Esophagus muscularis mucosa (tissue), 4 donors: Measurements from ENCODE around the gene HADHB. TPM values are rescaled to one million over a fixed set of nuclear protein-coding genes. Genes with fewer than 3 reads are reported as not detected.

Source experiments
- DNase-seq: peaks from one replicate; pipeline ENCODE4 v3.0.0-alpha.2; 2017; ENCODE audit errors: extremely low spot score
- H3K27ac ChIP-seq, 4 donors: fragments of 200-600 bp; sonication (generic); replicated peaks in 1 of 4; 1 replicate in 3 of 4; 2 replicates in 1 of 4; pipeline ENCODE4 v1.5.1; 2016 to 2019; ENCODE audit warnings: mild to moderate bottlenecking in 1 of 4
- H3K27me3 ChIP-seq, 4 donors: fragments of 200-600 bp; sonication (generic); one replicate each; pipeline versions ENCODE4 v1.5.1 to v1.6.0; 2016 to 2019
- H3K36me3 ChIP-seq, 4 donors: fragments of 200-600 bp; sonication (generic); one replicate each; pipeline ENCODE4 v1.5.1; 2016 to 2019
- H3K4me1 ChIP-seq, 4 donors: fragments of 200-600 bp; sonication (generic); one replicate each; pipeline ENCODE4 v1.5.1; 2016 to 2019
- H3K4me3 ChIP-seq, 4 donors: fragments of 200-600 bp; sonication (generic); 1 replicate in 2 of 4; 2 replicates in 2 of 4; pipeline ENCODE4 v1.5.1; 2016 to 2019; ENCODE audit warnings: mild to moderate bottlenecking in 4 of 4, moderate library complexity in 1 of 4
- H3K9me3 ChIP-seq, 4 donors: fragments of 200-600 bp; sonication (generic); 1 replicate in 3 of 4; 2 replicates in 1 of 4; pipeline ENCODE4 v1.5.1; 2016 to 2019
- EP300 ChIP-seq: sonication (generic); formaldehyde crosslinking; IDR thresholded peaks from one replicate; pipeline ENCODE4 v1.6.1; 2017; ENCODE audit warnings: antibody characterized with exemption
- POLR2A ChIP-seq: fragments of 450-650 bp; IDR thresholded peaks from one replicate; pipeline ENCODE4 v1.6.1; 2017; ENCODE audit warnings: antibody characterized with exemption, moderate library complexity, mild to moderate bottlenecking, low read depth
- POLR2AphosphoS5 ChIP-seq, 2 donors: sonication (generic); formaldehyde crosslinking; IDR thresholded peaks; one replicate each; pipeline ENCODE4 v1.6.1; 2017; ENCODE audit warnings: antibody characterized with exemption in 2 of 2
- WGBS: methylation state at CpG from one replicate; pipeline ENCODE4 v1.1.5; 2018; 5-methylcytosine and 5-hydroxymethylcytosine counted together
- intact Hi-C: fragments of 100-400 bp; cut with DNase I; formaldehyde crosslinking; loops from one replicate; pipeline ENCODE4 v1.15.1; 2023
- total RNA-seq, 4 donors: library from RNA; depleted of rRNA; stranded (reverse); fragments of >200 nt; gene quantifications; one replicate each; pipeline versions ENCODE4 v1.1.0 to v1.2.1, GENCODE V29; 2016
- TF ChIP-seq, protein P1 (sequence below), 3 experiments: fragments of 200-600 bp in 2 of 3; fragments of 450-650 bp in 1 of 3; sonication (generic) in 2 of 3; IDR thresholded peaks; one replicate each; pipeline ENCODE4 v1.5.1; 2017 to 2019; ENCODE audit warnings: antibody characterized with exemption in 3 of 3, mild to moderate bottlenecking in 2 of 3, moderate library complexity in 1 of 3

HADHB gene
- total RNA-seq, 4 donors from 2014 or later = 163 to 399 (median 192) TPM

DNA sequence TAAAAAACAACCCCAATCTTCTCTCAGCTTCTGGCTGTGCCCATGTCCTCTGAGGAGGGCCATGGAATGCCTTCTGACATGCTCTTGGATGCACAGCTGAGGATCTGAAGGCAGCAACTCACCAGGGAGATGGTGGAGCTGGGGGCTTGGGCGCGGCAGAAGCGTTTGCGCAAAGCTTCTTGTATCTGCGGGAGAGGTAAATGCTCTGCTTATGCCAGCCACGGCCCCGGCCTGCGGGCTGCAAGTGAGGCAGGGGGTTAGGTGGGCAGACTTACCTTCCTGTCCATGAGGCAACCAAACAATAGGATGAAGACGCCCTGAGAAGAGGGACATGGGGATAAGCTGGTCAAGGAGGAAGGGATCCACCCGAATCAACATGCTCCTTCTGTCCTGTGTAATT, 65.2 kb downstream of the HADHB start:
- Histone ChIP-seq H3K4me3 (no peak overlapping the region), H3K36me3 (no peaks in the 10 kb centered on the region), H3K4me1 (no peaks in the 10 kb centered on the region), H3K27ac (no peak overlapping the region), H3K9me3 (no peaks in the 10 kb centered on the region), H3K27me3 (no peaks in the 10 kb centered on the region)
- intact Hi-C loops = no loop called here
- DNase-seq = no peak
- TF ChIP-seq POLR2AphosphoS5 (IDR thresholded peaks at IDR 0.05) (no peak), POLR2A (no peak), EP300 (no peak)
- TF ChIP-seq, protein P1, sequence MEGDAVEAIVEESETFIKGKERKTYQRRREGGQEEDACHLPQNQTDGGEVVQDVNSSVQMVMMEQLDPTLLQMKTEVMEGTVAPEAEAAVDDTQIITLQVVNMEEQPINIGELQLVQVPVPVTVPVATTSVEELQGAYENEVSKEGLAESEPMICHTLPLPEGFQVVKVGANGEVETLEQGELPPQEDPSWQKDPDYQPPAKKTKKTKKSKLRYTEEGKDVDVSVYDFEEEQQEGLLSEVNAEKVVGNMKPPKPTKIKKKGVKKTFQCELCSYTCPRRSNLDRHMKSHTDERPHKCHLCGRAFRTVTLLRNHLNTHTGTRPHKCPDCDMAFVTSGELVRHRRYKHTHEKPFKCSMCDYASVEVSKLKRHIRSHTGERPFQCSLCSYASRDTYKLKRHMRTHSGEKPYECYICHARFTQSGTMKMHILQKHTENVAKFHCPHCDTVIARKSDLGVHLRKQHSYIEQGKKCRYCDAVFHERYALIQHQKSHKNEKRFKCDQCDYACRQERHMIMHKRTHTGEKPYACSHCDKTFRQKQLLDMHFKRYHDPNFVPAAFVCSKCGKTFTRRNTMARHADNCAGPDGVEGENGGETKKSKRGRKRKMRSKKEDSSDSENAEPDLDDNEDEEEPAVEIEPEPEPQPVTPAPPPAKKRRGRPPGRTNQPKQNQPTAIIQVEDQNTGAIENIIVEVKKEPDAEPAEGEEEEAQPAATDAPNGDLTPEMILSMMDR (IDR thresholded peaks at IDR 0.05) = no peak
- 89% methylated on average over 10 of the region's 10 CpGs for WGBS

DNA sequence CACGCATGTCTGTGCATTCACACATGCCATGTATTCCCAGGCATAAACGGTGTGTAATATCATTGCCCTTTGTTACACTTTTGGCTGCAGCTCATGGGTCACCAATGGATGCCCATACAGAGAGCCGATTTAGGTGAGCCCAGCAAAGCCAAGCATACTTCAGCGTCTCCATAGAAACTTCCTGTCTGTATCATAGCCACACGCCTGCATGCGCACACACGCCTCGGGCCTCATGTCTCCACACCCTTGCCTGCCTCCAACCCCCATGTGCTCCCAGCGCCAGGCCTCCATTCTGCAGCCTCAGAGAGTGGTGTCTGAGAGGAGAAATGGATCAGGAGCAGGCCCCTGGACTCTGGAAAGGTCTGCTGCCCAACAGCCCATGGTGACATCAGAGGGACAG, 67.7 kb downstream of the HADHB start:
- Histone ChIP-seq H3K9me3 (no peaks in the 10 kb centered on the region), H3K27me3 (no peaks in the 10 kb centered on the region), H3K36me3 (no peaks in the 10 kb centered on the region), H3K4me1 (no peaks in the 10 kb centered on the region), H3K4me3 (no peak overlapping the region), H3K27ac (no peak overlapping the region)
- WGBS = 89% methylated on average over 9 of the region's 9 CpGs
- no peak for DNase-seq
- TF ChIP-seq POLR2AphosphoS5 (IDR thresholded peaks at IDR 0.05) (no peak), EP300 (no peak), POLR2A (no peak)
- TF ChIP-seq, protein P1 (IDR thresholded peaks at IDR 0.05) = no peak
- intact Hi-C loops = no loop called here

DNA sequence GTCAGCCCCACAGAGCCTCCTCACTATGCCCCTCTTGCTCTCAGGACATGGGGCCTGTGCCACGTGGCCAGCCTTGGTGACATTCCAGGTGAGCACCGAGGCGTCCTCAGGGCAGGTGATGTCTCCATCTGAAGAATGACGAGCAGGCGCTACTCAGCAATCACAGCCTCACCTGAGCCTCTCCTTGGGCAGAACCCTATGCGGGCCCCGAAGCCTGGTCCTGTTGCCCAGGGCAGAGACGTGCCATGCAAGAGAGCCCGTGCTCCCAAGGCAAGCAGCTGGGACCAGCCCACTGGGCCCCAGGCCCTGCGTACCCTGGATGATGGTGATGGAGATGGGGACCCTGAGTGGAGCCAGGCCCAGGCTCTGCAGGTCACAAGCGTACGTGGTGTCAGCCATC, 68.7 kb downstream of the HADHB start:
- TF ChIP-seq POLR2A (no peak), EP300 (no peak), POLR2AphosphoS5 (IDR thresholded peaks at IDR 0.05) (no peak)
- TF ChIP-seq, protein P1 (IDR thresholded peaks at IDR 0.05) = no peak
- no peaks in the 10 kb centered on the region for H3K36me3 ChIP-seq
- H3K27me3 ChIP-seq = no peaks in the 10 kb centered on the region
- no peak overlapping the region for H3K27ac ChIP-seq
- 86% methylated on average over 12 of the region's 12 CpGs for WGBS
- H3K9me3 ChIP-seq = no peaks in the 10 kb centered on the region
- intact Hi-C loops = no loop called here
- no peak for DNase-seq
- H3K4me3 ChIP-seq = no peak overlapping the region
- H3K4me1 ChIP-seq = no peaks in the 10 kb centered on the region

DNA sequence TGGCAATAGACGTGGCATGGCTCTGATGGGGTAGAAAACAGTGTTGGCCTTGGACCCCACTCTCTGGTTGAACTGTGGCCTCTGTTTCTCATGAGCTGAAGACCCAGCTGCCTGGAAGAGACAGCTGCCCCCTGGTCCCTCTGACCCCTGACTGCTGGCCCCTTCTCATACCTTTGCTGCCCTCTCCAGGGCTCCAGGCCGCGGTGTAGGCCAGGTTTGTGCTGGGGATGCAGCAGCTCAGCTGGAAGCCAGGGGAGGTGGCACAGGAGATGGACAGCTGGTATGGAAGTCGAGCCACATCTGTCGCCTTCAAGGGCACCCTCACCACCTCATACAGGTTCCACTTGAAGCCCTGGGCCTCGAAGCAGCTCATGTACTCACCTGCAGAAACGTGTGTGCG, 69.5 kb downstream of the HADHB start:
- Histone ChIP-seq H3K27ac (no peak overlapping the region), H3K4me3 (no peak overlapping the region), H3K36me3 (no peaks in the 10 kb centered on the region), H3K4me1 (no peaks in the 10 kb centered on the region), H3K27me3 (peaks cover 0 to 5% (median 0%) of the 10 kb centered on the region in 4 donors), H3K9me3 (no peaks in the 10 kb centered on the region)
- intact Hi-C loops = no loop called here
- WGBS = 72% methylated on average over 6 of the region's 8 CpGs
- TF ChIP-seq POLR2AphosphoS5 (IDR thresholded peaks at IDR 0.05) (no peak), POLR2A (no peak), EP300 (no peak)
- TF ChIP-seq, protein P1 (IDR thresholded peaks at IDR 0.05) = no peak
- DNase-seq = no peak

DNA sequence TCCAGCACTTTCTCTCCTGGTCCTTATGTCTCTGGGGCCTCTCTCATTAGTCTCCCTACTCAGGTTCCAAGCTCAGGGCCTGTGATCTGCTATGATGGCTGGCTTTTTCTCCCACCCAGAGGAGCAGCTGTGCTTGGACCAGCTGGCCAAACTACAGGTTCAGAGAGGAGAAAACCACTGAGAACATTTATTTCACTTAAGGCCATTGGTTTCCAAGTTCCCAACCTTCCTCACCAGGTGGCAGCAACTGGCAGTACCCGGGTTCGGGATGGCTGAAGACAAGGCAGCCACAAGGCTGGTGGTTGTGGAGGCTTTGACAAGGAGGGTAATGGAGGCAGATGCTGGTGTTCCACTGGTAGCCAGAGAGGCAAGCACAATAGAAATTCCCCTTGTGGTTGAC, 71.3 kb downstream of the HADHB start:
- 72% methylated on average over 2 of the region's 2 CpGs for WGBS
- H3K27me3 ChIP-seq = peaks cover 0 to 5% (median 0%) of the 10 kb centered on the region in 4 donors
- intact Hi-C loops = no loop called here

More for the DNA sequence above, 71.3 kb downstream of the HADHB start:
- H3K4me1 ChIP-seq = no peaks in the 10 kb centered on the region
- H3K9me3 ChIP-seq = no peaks in the 10 kb centered on the region
- no peaks in the 10 kb centered on the region for H3K36me3 ChIP-seq
- no peak overlapping the region for H3K4me3 ChIP-seq
- TF ChIP-seq, protein P1 (IDR thresholded peaks at IDR 0.05) = no peak
- no peak for TF ChIP-seq POLR2A
- no peak for TF ChIP-seq EP300
- TF ChIP-seq POLR2AphosphoS5 (IDR thresholded peaks at IDR 0.05) = no peak
- DNase-seq = no peak
- no peak overlapping the region for H3K27ac ChIP-seq
